C4-2B (cell line): ENCODE data around the gene FRMPD1.

ENCODE experiments used
- CTCF ChIP-seq: fragments of 450-650 bp; conservative IDR thresholded peaks from 2 replicates; pipeline ENCODE4 v1.5.1; 2017; ENCODE audit warnings: mild to moderate bottlenecking
- ZFX ChIP-seq: fragments of 450-650 bp; IDR thresholded peaks from 2 replicates; pipeline ENCODE4 v1.6.1; 2017

DNA sequence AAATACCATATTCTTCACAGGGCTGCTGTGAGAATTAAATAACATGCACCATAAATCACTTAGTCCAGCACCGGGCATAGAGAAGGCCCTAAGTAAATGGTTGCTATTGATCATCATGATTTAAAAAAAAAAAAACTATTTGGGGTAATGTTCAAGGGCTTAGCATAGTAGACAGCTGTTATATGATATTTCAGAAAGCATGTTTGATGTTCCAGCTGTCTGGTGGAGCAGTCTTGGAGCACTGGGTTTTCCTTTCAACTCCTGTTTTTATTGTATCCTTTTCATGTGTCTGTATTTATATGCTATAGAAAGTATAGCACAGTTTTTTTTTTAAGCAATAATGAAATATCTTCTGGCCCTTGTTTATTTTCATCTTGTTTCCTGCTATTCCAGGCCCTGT, 30.4 kb upstream of the FRMPD1 start:
- TF ChIP-seq ZFX (no peak), CTCF (no peak)
